Mononuclear cell (primary cell): ENCODE measurements around the gene SLC46A3. TPM values are rescaled to one million over a fixed set of nuclear protein-coding genes. Genes with fewer than 3 reads are reported as not detected.
"Not testable (repeated sequence)": the region's sequence is repeated elsewhere in the genome, so short reads cannot be mapped to it uniquely, and the experiment has no call there.

Experiments used
- H3K27me3 ChIP-seq: 2 replicates; pipeline ENCODE4 v1.6.0; 2011; ENCODE audit warnings: low read length, control low read depth; ENCODE audit not compliant: insufficient read depth
- H3K4me1 ChIP-seq: 2 replicates; pipeline ENCODE4 v1.5.1; 2011; ENCODE audit warnings: mild to moderate bottlenecking, low read length, control low read depth; ENCODE audit not compliant: insufficient read depth
- H3K4me3 ChIP-seq: 2 replicates; pipeline ENCODE4 v1.5.1; 2011; ENCODE audit warnings: mild to moderate bottlenecking, low read length, moderate library complexity
- H3K9me3 ChIP-seq: 2 replicates; pipeline ENCODE4 v1.5.1; 2011; ENCODE audit warnings: low read depth, mild to moderate bottlenecking, control low read depth, low read length
- total RNA-seq: library from RNA; depleted of rRNA; stranded (reverse); fragments of >200 nt; gene quantifications from one replicate; pipeline ENCODE4 v1.2.3, GENCODE V29; 2012

Gene SLC46A3
- total RNA-seq, 1 donor = 8.1 TPM

DNA sequence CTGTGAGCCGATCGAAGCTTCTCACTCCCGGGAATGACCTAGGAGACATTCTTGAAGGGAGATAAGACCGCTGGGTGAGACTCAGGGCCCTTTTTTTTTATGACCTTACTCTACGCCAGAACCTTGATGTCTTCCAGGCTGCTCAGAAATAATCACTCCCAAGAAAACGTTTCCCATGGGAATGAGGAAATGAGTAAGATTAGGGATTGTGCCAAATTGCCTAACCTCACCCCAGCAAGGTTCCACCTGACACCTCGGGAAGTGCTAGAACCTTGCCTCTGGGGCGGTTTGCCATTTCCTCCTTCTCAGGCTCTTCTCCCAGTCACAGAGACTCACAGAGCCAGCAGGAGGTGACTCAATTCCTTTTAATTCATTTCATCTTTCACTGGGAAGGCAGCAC, 2.3 kb downstream of the SLC46A3 start:
- H3K4me1 ChIP-seq = peaks cover 22% of the 10 kb centered on the region
- no peak overlapping the region for H3K4me3 ChIP-seq
- H3K9me3 ChIP-seq = no peaks in the 10 kb centered on the region
- H3K27me3 ChIP-seq = no peaks in the 10 kb centered on the region

- Histone ChIP-seq H3K27me3 (no peaks in the 10 kb centered on the region), H3K4me3 (no peak overlapping the region), H3K9me3 (no peaks in the 10 kb centered on the region), H3K4me1 (peaks cover 22% of the 10 kb centered on the region)
Measured at GRCh38 chr13:28714651-28715050, 4.1 kb downstream of the SLC46A3 start.

DNA sequence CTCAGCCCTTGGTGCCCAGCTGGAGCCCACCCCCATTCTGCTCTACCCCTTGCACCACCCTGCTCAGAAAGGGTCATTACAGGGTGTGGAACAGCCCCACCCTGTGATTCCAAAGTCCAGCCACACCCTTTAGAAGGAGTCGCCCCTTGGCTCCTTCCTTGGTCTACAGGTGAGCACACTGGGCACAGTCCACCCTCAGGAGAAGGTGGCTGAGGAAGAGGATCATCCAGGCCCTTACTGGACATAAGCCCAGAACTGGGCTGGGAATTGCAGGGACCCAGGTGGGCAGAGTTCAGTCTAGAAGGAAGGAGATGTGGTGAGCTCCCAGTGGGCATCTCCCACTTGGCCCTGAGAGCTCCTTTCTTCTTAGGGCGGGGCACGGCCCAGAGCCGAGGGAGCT, 8.6 kb downstream of the SLC46A3 start:
- no peaks in the 10 kb centered on the region for H3K9me3 ChIP-seq
- H3K4me3 ChIP-seq = no peak overlapping the region
- H3K4me1 ChIP-seq = peaks cover 10% of the 10 kb centered on the region
- no peaks in the 10 kb centered on the region for H3K27me3 ChIP-seq

DNA sequence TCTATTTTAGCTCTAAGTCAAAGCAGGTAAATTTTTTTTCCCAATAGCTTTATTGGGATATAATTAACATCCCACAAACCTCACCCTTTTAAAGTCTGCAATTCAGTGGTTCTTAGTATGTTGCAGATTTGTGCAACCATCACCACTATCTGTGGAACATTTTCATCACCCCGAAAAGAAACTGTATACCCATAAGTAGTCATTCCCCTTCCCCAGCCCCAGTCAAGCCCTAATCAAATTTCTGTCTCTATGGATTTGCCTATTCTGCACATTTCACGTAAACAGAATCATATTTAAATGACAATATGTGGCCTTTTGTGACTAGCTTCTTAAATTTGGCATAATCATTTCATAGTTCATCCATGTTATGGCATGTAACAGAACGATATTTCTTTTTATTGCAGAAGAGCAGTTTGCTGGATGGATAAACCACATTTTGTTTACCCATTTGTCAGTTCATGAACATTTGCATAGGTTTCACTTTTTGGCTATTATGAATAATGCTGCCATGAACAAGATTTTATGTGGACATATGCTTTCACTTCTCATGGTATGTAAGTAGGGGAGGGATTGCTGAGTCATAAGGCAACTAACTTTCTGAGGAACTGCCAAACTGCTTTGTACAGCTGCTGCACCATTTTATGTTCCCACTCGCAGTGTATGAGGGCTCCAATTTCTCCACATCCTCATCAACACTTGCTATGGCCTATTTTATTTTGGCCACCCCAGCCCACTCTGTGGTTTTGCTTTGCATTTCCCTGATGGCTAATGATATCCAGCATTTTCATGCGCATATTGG, 10.9 kb downstream of the SLC46A3 start:
- Histone ChIP-seq H3K4me3 (no peak overlapping the region), H3K4me1 (peaks cover 18% of the 10 kb centered on the region), H3K27me3 (no peaks in the 10 kb centered on the region), H3K9me3 (no peaks in the 10 kb centered on the region)

- Histone ChIP-seq H3K9me3 (no peaks in the 10 kb centered on the region), H3K4me3 (no peak overlapping the region), H3K27me3 (no peaks in the 10 kb centered on the region), H3K4me1 (peaks cover 18% of the 10 kb centered on the region)
Measured at GRCh38 chr13:28705461-28706083, 13.2 kb downstream of the SLC46A3 start.

GRCh38 chr13:28704919-28705318, 13.9 kb downstream of the SLC46A3 start:
- Histone ChIP-seq H3K27me3 (no peaks in the 10 kb centered on the region), H3K4me1 (peaks cover 18% of the 10 kb centered on the region), H3K9me3 (no peaks in the 10 kb centered on the region), H3K4me3 (no peak overlapping the region)

GRCh38 chr13:28704282-28704681, 14.5 kb downstream of the SLC46A3 start:
- Histone ChIP-seq H3K27me3 (no peaks in the 10 kb centered on the region), H3K4me1 (peaks cover 18% of the 10 kb centered on the region), H3K4me3 (no peak overlapping the region), H3K9me3 (no peaks in the 10 kb centered on the region)

DNA sequence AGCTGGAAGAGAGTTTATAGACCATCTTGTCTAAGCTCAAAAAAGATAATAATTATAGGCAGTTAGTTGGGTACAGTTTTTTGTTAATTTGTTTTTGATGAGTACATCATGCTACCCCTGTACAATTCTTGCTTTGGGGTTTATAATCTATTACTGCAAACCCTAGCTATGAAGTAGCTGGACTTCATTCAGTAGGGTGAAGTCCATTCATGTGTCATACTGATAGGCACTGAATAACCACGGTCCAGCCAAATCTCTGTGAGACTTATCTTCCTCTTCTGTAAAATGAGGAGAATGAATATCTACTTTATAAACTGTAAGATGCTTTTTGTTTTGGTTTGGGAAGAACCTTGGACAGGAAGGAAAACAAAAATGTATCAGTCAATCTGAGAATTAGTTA, 19.5 kb downstream of the SLC46A3 start:
- H3K9me3 ChIP-seq = no peaks in the 10 kb centered on the region
- no peak overlapping the region for H3K4me3 ChIP-seq
- H3K27me3 ChIP-seq = no peaks in the 10 kb centered on the region
- peaks cover 2% of the 10 kb centered on the region for H3K4me1 ChIP-seq

DNA sequence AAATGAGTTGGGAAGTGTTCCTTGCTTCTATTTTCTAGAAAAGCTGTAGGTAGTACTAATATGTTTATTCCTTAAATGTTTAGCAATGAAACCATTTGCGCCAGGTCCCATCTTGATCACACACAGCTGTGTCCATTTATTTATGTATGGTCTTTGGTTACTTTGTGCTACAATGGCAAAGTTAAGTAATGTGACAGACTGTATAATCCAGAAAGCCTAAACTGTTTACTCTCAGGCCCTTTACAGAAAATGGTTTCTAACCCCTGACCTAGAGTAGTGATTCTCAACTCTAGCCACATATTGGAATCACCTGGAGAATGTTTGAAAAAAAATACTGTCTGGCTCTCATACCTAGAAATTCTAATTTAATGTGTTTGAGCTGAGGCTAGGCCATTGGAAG, 21.3 kb downstream of the SLC46A3 start:
- H3K4me3 ChIP-seq = no peak overlapping the region
- no peaks in the 10 kb centered on the region for H3K4me1 ChIP-seq
- no peaks in the 10 kb centered on the region for H3K9me3 ChIP-seq
- no peaks in the 10 kb centered on the region for H3K27me3 ChIP-seq

DNA sequence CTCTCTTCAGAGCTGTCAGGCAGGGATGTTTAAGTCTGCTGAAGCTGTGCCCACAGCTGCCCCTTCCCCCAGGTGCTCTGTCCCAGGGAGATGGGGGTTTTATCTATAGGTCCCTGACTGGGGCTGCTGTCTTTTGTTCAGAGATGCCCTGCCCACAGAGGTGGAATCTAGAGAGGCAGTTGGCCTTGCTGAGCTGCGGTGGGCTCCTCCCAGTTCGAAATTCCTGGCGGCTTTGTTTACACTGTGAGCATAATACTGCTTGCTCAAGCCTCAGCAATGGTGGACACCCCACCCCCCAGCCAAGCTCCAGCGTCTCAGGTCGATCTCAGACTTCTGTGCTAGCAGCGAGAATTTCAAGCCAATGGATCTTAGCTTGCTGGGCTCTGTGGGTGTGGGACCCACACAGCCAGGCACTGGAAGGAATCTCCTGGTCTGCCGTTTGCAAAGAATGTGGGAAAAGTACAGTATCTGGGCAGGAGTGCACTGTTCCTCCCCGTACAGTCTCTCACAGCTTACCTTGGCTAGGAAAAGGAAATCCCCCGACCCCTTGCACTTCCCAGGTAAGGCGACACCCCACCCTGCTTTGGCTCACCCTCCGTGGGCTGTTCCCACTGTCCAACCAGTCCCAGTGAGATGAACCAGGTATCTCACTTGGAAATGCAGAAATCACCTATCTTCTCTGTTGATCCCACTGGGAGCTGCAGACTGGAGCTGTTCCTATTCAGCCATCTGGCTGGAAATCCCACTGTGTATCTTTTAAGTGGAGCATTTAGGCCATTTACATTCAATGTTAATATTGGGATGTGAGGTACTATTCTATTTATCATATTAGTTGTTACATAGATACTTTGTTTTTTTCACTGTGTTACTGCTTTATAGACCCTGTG, 24.9 kb downstream of the SLC46A3 start:
- H3K9me3 ChIP-seq, H3K4me3 ChIP-seq, H3K4me1 ChIP-seq, H3K27me3 ChIP-seq: not testable (repeated sequence)

GRCh38 chr13:28685892-28686291, 32.9 kb downstream of the SLC46A3 start:
- no peaks in the 10 kb centered on the region for H3K9me3 ChIP-seq
- H3K4me3 ChIP-seq = no peak overlapping the region
- H3K4me1 ChIP-seq = no peaks in the 10 kb centered on the region
- H3K27me3 ChIP-seq = no peaks in the 10 kb centered on the region

GRCh38 chr13:28685114-28685513, 33.7 kb downstream of the SLC46A3 start:
- Histone ChIP-seq H3K27me3 (no peaks in the 10 kb centered on the region), H3K4me1 (no peaks in the 10 kb centered on the region), H3K4me3 (no peak overlapping the region), H3K9me3 (no peaks in the 10 kb centered on the region)

DNA sequence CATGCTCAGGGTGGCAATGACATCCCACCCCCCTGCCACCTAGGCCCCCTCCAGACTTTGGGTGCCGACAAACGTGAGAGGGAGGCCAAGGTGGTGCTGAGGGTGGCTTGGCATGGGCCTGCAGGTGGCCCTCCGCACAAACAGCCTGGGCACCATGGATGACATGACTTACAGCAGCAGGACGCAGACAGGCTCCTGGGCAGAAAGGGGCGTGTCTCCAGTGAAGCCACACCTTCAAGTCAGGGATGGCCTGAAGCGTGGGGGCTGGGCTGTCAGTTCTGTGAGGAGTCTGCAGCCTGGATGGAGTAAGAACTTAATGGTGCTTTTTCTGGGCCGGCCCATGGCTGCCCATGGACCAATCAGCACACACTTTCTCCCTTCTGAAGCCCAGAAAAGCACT, 34.5 kb downstream of the SLC46A3 start:
- no peak overlapping the region for H3K4me3 ChIP-seq
- no peaks in the 10 kb centered on the region for H3K9me3 ChIP-seq
- H3K27me3 ChIP-seq = no peaks in the 10 kb centered on the region
- no peaks in the 10 kb centered on the region for H3K4me1 ChIP-seq

DNA sequence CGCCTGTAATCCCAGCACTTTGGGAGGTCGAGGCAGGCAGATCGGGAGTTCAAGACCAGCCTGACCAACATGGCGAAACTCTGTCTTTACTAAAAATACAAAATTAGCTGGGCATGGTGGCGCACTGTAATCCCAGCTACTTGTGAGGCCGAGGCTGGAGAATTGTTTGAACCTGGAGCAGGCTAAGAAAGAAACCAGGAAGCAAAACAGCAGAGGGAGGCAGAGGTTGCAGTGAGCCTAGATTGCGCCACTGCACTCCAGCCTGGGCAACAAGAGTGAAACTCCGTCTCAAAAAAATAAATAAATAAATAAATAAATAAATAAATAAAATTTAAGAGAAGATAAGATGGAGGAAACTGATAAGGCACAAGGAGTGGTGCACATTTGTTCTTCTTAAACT, 35.6 kb downstream of the SLC46A3 start:
- H3K27me3 ChIP-seq, H3K9me3 ChIP-seq, H3K4me3 ChIP-seq, H3K4me1 ChIP-seq: not testable (repeated sequence)

- Histone ChIP-seq H3K4me3 (no peak overlapping the region), H3K9me3 (no peaks in the 10 kb centered on the region), H3K4me1 (no peaks in the 10 kb centered on the region)
Measured at GRCh38 chr13:28680541-28680940, 38.2 kb downstream of the SLC46A3 start.

More at GRCh38 chr13:28680541-28680940, 38.2 kb downstream of the SLC46A3 start:
- no peaks in the 10 kb centered on the region for H3K27me3 ChIP-seq
